ENCODE measurements around the gene PLA2G2A.

GRCh38 chr1:19960591-19960990, 18.8 kb downstream of the PLA2G2A start:
- TF ChIP-seq GATA3 (IDR thresholded peaks at IDR 0.05; ENCODE audit: low read depth, low read length), result no peak
- TF ChIP-seq GATA2 (IDR thresholded peaks at IDR 0.05; ENCODE audit: low read depth, low read length), result no peak

All from SH-SY5Y (cell line).